Measurements from ENCODE around the gene TNS3.
A peak's percentile ranks its signal among the peaks of the same experiment; 100 is the strongest.

Gene TNS3

DNA sequence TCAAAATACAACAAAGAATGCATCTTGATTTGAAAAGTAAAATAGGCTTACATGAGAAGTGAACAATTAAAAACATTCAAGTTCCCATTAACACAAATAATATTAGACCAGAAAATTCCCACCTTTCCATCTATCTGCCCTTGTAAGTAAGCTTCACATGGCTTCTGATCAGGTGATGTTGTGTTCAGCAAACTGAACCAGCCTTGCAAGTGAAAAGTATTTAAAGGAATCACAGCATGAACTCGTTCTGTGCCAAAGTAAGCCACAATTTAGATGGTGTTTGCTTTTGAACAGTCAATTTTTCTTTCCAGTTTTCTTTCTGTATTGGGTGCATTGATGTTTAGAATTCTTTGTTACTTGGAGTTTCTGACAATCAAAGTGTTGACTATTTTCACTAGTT, 347.9 kb downstream of the TNS3 start:
- no peak for DNase-seq

DNA sequence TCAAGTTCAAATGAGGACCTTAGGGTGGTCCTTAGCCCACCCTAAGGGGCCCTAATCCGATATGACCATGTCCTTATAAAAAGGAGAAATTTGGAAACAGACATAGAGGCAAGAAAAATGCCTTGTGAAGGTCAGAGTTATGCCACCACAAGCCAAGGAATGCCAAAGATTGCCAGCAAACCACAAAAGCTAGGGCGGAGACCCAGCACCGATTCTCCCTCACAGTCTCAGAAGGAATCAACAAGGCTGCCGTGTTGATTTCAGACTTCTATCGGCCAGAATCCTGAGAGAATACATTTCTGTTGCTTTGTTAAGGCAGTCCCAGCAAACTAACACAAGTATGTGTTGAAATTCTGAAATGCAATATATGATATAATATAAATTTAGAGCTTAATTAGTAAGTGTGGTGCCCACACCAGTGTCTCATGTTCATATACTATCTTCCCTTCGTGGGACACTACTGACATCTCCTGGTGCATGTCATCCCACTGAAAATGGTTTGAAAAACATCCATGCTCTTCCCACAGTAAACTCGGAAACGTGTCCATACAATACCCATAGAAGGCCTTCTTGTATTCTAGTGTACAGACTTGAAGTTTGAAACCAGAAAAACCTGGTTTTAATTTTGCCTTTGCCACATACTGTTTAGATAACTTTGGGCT, 349.0 kb downstream of the TNS3 start:
- peak; percentile 29 for DNase-seq

DNA sequence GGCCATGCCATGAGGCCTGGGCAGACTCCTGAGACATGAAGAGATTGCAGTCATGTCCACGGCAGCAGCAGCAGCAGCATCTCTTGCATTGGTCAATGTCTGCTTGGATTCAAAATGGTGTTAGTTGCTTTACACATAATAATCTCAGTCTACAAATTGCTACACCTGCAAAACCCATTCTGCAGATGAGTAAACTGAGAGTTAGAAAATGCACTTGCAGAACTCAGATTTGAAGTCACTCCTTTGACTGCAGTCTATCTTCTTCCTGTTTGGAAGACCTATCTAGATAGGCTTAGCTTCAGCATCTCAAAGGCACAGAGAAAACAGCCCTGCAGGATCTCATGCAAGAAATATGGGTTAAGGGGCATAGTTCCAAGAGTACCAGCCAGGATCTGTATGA, 350.3 kb downstream of the TNS3 start:
- DNase-seq, result no peak

DNA sequence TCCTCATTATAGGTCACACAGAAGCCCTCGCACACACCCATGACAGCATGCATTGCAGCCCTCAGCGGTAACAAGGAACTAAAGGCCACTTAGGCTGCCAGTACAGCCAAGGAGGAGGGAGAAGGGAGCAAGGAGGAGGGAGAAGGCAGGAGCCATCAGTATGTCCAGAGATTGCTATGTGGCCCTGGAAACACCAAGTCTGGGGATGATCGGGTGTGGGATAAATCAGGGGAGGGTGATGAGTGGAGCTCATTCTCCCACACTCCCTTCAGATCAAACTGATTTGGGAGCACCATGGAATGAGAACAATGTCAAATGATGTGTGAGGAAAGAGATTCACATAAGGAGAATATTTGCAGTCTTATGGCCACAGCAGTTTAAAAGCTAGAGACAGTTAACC, 350.9 kb downstream of the TNS3 start:
- no peak for DNase-seq

DNA sequence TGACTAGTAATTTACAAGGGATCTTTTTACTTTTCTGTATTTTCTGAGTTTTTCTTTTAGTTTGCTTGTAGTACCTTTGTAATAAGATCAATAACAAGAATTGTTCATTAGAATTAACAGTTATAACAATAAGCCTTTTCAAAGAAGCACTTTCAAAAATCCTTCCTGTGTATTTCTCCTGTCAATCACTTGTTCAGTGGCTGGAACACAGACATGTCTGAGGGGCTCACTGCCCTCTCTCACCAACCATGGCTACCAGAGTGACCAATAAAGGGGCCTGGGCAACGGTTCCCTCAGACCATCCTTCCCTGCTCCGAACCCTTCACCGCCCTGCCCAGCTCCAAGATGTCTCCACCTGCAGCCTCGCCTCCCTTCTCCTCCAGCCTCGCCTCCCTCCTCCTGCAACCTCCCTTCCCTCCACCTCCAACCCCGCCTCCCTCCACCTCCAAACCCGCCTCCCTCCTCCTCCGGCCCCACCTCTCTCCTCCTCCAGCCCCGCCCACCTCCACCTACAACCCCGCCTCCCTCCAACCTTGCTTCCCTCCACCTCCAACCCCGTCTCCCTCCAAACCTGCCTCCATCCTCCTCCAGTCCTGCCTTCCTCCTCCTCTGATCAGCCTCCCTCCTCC, 353.4 kb downstream of the TNS3 start:
- no peak for DNase-seq

DNA sequence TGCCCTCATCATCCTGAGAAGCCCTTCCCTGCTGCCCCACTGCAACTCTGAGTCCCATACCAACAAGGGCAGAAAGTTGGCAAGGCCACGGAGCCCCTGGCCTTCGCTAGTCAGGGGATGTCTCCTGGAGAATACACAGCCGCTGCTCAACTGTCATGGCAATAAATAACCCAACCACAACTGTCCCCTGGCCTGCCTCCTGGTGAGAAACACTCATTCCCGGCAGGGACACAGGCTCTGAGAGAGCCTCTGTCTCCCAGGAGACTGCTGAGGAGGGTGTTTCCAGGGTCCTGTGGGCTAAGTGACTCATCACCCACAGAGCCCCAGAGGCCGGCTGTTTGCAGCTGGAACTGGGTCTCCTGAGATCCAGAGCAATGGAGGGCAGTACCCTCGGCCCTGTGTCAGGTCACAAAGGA, 354.1 kb downstream of the TNS3 start:
- peak; percentile 70 for DNase-seq

DNA sequence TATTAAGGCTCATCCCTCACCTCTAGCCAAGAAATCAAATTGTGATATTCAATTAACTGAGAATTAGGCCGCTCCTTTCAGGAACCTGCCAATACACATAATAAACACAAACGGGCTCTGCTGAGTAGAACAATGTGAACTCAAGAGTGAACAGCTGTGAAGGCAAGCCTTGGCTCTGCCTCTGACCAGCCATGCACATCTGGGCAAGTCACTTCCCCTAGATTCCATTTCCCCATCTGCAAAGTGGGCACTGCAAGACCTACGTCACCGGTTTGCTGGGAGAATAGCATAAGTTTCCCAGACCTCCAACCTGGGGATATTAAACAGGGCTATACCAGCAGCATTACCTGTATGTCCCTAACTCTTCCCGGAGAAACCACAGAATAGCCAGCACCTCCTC, 355.2 kb downstream of the TNS3 start:
- no peak for DNase-seq

DNA sequence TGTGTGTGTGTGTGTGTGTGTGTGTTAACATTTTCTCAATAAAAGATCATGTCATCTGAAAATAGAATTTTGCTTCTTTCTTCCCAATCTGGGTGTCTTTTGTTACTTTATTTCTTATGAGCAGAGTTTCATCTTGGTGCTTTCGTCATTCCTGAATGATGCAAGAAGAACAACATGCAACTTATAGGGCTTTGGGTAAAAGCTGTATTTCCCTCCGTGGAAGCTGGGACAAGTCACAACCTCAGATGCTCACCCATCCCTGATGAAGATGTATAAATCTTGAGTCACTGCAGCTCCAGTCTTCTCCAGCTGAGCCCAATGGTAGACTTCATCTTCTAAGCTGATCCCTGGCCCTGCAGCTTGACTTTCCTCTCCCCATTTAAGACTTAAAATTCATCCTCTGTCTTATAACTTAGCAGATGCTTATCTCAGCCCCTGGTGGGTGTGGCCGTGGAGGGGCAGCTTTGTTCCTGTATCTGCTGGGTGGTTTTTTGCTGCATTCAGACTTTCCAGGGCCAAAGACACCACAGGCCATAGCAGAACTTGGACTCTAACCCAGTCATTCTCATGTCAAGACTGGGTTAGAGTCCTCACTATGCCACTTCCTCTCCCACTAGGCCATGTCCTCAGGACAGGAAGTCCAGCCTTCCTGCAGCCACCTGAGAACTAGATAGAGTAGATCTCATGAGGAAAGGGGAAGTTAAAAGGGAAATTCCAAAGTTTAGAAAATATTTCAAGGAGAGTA, 356.4 kb downstream of the TNS3 start:
- DNase-seq, result peak; percentile 52

Data from OCI-M1 (cell line).